HG02938 (cell line): ENCODE data around the gene CCL21.

ENCODE experiments used
- ATAC-seq: cut with Tn5 transposase; IDR thresholded peaks from one replicate; pipeline ENCODE4 v1.9.1; 2021; ENCODE audit warnings: mild to moderate bottlenecking, moderate library complexity; ENCODE audit not compliant: unreplicated experiment

The CCL21 gene

DNA sequence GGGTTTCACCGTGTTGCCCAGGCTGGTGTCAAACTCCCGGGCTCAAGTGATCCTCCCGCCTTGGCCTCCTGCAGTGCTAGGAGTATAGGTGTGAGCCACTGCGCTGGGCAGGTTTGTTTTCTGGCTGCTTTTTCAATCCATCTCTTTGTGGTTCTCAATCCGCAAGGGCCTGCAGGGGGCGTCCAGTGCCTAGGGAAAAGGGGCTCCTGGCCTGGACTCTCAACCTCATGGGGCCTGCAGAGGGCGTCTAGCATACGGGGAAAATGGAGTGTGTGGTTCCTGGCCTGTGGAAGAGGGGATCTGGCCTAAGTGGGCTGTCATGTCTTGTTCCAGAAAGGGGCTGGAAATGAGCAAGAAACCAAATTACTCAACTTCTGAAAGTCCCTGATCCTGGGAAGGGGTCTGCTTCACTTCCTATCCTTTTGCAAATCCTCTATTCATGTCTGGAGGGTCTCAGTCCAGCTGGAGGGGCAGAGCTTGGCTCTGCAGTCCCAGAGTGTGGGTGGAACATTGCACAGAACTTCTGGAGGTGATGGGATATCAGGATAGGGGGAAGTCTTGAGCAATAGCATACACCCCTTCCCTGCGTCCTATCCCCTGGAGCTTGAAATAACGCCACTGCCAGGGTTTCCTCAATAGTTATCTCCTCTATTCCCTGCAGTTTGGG is 34.8 kb downstream of the CCL21 start:
- ATAC-seq = no peak

GRCh38 chr9:34674440-34674839 is 35.5 kb downstream of the CCL21 start:
- ATAC-seq = no peak

DNA sequence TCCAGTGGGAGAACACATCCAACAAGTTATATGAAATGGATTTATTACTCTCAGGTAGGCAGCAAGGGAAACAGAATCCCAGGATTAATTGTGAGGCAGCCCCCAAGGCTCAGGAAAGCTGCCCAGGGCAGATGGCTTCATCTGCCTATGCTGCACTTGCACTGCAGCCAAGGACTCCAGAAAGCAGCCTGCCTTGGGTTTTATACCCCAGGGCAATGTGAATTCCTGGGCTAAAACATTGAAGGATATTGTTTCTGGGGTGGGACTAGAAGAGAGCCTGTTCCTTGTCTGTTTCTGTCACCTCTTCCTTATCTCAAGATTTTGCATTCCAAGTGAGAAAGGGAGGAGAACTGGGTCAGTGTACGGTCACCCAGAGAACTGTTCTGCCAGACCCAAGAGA is 38.6 kb downstream of the CCL21 start:
- ATAC-seq = no peak

- no peak for ATAC-seq
These were observed 40.0 kb downstream of the CCL21 start for GRCh38 chr9:34669809-34670562.

DNA sequence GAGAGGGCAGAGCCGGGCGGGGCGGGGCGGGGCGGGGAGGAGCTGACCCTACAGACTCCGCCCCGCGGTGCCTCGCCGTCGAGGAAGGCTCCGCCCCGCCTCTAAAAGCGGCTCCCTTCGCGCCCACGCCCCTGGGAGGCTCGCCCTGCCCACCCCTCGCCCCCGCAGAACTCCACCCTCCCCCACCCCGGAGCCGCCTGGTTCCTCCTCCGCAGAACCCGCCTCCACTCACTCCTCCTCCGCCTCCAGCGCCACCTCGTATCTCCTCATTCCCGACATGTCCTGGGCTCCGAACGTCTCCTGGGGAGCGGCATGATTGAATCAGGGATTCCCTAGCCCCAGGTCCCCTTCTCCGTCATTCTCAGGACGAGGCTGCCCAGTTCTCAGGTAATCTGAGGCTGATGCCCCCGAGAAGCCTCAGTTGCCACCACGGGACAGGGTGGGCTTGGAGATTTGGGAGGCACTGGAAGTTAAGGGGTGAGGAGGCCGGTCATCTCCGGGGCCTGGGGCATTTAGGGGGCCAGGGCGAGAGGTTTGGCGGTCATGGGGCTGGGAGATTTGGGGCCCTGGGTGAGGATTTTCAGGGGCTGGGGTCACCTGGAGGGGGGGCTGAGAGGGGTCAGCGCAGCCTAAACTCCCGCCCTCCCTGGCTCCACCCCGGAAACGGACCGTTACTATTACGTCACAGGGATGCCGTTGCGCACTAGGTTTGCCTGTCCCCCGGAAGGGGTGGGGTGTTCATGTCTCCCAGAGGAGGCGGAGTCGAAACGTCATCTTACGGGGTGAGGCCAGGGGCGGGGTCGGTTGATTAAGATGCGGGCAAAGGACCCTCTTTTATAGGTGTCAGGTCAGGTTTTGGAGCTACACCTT is 44.3 kb downstream of the CCL21 start:
- ATAC-seq = peak; percentile 48

- ATAC-seq = no peak
These were observed 44.9 kb downstream of the CCL21 start for GRCh38 chr9:34665067-34665380.

DNA sequence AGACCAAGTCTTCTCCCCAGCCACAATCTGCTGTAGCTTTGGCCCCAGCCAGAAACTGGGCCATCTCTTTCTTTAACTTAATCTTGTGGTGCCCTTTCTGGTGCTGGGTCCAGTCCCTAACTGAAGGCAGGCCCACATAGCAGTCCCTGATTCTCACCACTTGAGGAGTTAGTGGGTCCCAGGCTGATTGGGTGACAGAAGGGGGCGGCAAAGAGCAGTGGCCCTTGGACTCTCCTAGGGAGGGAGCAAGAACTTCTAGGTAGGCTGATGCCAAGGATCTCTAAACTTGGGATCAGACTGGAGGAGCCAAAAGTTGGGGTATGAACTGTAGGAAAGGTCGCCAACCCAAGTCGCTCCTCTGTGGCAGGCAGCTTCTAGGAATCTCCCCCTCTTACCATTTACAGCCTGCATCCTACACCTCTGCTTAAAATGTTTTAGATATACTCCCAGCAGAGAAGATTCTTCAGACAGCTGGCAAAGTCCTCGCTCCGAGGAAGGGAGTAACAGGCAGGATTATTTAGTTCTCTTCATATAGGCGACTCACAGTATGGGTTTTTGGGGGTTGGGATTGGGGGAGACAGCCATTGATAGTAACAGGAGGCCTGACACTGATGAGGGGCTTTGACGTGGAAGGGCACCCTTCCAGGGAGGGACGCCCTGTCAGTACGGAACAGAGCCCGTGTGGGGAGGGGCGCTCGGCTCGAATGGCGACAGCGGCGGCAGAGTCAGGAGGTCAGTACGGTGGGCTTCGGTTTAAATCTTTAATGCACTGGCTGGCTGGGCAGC is 45.5 kb downstream of the CCL21 start:
- peak; percentile 58 for ATAC-seq

DNA sequence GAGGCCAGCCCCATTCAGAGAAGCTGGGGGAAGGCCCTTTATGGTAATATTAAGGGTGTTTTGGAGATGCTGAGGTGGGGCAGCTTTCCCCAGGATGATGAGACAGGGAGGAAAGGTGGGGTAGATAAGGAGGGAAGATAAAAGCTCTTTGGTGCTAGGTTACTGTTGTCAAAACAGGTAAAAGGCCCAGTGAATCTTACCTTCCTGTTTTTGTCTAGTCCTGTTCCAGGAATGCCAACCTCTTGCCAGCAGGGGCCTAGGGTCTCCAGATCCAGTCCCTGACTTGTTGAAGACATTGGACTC is 46.7 kb downstream of the CCL21 start:
- ATAC-seq = no peak

DNA sequence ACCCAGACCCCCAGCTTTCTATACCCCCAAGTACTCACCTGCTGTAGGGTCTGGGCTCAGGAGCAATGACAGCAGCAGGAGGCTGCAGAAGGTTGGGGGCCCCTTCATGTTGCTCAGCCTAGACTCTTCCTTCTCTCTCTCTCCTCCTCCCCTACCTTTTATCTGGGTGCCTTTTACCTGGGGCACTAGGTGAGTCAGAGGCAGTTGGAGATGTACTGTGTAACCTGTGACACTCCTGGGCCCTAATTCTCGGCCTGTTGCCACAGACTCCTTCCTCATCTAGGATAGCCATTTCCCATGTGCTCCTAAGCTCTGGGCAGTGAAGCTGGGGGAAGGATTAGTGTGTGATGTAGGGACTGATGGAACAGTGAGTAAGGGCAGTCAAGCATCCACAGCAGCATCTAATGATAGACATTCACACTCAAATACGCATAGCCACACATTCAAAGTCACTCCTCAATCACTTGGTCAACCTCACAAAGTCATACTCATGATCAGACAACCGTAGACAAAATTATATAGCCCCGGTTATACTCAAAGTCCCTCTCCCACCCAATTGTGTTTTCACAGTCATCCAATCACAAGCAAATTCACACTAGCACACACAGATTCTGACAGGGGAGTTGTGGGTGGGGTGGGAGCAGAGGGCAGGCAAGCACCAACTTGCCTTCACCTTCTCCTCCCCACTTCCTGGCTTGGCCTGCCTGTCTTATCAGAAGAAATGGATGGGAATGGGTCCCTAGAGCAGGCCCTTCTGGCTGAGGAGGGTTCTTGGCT is 47.2 kb downstream of the CCL21 start, which contains the start of gene CCL27:
Gene CCL27 (minus strand): TSS at position 132 of the 777 bp plus-strand sequence. CDS start 24 bp downstream, at position 108.
- ATAC-seq = no peak

DNA sequence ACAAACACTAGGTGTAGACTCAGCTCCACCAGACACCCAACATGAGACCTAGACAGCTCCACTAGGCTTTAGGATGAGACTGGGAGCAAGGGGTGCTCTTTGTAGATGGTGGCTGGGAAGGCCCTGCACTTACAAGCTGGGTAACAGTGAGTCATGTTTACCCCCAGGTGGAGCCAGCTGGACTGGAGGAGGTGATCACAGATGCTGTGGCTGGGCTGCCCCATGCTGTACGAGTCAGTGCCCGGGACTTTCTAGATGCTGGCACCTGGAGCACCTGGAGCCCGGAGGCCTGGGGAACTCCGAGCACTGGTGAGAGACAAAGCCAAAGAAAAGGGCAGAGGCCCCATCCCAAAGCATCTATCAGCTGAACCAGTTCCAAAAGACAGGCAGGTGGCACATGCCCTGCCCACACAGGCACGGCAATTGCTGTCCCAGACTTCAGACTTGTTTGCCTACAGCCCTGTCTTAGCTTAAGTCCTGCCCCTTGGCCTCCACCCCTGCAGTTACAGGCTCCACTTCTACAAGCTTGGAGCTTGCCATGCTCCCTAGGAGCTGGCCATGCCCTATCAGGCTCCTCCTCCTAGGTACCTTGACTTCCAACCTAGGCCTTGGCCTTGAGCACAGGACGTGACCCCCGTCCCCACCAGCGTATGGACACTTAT is 50.2 kb downstream of the CCL21 start:
- no peak for ATAC-seq
